Esophagus mucosa (tissue), 1 donor: ENCODE measurements around the gene ACSL6. TPM values are rescaled to one million over a fixed set of nuclear protein-coding genes. Genes with fewer than 3 reads are reported as not detected.

Experiments used
- ATAC-seq: fragments of 200-7000 bp; cut with Tn5 transposase; one replicate; pipeline ENCODE4 v1.9.1; 2020
- total RNA-seq: library from RNA; stranded (reverse); gene quantifications from one replicate; pipeline ENCODE4 v1.2.4, GENCODE V29; 2023
- donor health status: DM: yes; HTN: yes; CAD: no.

The ACSL6 gene
- total RNA-seq, 1 donor from 2014 or later, result 0.08 TPM

DNA sequence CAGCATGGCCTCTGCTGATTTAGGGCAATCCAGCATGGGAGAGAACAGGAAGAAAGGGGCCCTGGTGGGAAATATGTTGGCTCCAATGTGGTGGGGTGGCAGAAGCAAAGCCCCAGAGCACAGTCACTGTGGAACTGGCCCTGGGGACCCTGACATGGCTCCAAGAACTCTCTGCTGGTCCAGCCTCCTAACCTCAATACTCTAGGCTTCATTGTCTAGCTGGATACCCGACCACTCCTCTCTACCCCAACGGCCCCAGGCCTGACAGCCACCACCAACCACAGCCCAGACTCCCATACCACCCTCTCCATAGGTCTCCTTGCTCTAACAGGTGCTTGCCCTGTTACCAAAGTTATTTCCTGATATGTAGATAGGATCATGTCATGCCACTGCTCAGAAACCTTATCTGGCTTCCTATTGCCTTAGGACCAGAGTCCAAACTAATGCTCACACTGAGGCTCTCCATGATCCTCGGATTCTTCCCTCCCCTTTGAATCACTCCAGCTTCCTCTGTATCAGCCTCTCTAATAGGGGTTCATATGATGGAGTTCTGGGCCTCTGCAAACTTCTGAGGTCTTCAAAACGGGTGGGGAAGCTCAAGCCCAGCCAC is 12.9 kb downstream of the ACSL6 start:
- ATAC-seq, result no peak

GRCh38 chr5:131997727-131998117 is 13.7 kb downstream of the ACSL6 start:
- no peak for ATAC-seq

- ATAC-seq, result no peak
Observed at GRCh38 chr5:131997026-131997726, 14.3 kb downstream of the ACSL6 start.

- ATAC-seq, result no peak
Observed at GRCh38 chr5:131996210-131997025, 15.0 kb downstream of the ACSL6 start.

GRCh38 chr5:131994533-131995226 is 16.8 kb downstream of the ACSL6 start:
- ATAC-seq, result no peak

- ATAC-seq, result no peak
Observed at GRCh38 chr5:131994090-131994489, 17.4 kb downstream of the ACSL6 start.

DNA sequence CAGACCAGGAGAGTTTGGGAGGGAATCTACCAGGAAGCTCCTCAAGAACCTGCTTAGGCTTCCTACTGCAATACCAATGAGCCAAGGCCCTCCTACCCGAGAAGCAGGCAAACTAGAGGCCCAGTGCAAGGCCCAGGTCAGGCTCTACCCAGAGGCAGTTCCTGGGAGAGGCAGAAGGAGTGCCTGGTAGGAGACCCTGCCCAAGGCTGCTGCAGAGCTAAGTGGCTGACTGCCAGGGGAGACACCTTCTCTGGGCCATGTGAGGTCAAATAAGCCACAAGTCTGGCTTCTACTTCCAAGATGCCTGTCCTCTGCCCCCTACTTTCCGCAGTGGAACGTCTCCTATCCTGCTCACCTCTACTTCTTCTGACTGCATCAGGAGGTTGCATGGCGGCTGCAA is 17.8 kb downstream of the ACSL6 start:
- ATAC-seq, result no peak

- no peak for ATAC-seq
Observed at GRCh38 chr5:131992370-131992769, 19.1 kb downstream of the ACSL6 start.

- ATAC-seq, result no peak
Observed at GRCh38 chr5:131991593-131992324, 19.7 kb downstream of the ACSL6 start.

DNA sequence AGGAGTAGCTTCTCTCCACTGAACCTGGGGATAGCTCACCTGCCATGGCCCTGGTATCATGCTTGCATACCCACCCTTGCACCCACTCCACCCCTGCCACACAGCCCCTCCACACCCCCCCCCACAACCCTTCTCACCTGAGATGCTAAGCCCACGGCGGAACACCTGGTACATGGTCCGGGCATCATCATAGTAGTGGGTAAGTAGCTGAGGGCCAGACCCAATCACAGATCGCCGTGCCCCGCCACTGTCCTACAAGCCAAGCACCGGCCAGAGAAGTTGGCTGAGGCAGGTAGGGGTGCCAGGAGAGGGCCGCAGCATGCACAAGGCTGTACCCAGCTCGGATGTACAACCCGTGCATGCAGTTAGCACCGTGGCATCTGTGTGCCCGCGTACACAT is 20.7 kb downstream of the ACSL6 start:
- ATAC-seq, result no peak

GRCh38 chr5:131988601-131989000 is 22.9 kb downstream of the ACSL6 start:
- no peak for ATAC-seq

- ATAC-seq, result no peak
Observed at GRCh38 chr5:131987251-131987650, 24.2 kb downstream of the ACSL6 start.

DNA sequence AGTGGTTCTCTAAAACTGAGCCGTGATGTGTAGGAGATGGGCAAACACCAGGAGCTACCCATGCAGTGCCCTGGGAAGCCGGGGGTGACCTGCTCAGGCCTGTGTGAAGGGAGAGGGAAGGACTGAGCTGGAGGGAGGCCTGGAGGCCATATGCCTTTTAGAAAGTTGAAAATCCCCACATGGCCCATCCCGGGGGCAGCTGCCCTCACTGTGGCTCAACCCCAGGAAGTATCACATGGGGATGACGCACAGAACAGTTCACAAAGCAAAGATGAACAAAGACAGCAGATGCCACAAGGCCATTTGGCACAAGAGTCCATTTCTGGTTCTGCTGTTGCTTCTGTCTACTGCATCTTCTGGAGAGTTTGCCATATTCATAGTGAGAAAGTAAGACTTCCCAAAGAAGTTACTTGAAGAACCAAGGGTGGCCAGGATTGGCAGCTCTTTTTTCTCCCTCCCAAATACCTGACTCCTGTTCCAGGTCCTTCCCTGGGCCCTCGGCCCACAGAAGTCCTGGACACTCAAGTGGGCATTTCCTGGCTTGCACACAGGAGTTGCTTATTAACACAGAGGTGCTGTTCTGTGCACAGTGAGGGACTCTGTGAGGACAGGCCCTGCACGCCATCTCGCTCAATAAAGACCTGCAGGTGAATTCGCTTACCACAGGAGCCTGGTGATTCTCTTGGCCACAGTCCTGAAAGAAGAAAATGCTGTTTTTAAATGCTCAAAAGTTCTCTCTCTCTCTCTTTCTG is 25.1 kb downstream of the ACSL6 start:
- no peak for ATAC-seq

- no peak for ATAC-seq
Observed at GRCh38 chr5:131984956-131985665, 26.3 kb downstream of the ACSL6 start.

- ATAC-seq, result no peak
Observed at GRCh38 chr5:131983244-131983771, 28.1 kb downstream of the ACSL6 start.

DNA sequence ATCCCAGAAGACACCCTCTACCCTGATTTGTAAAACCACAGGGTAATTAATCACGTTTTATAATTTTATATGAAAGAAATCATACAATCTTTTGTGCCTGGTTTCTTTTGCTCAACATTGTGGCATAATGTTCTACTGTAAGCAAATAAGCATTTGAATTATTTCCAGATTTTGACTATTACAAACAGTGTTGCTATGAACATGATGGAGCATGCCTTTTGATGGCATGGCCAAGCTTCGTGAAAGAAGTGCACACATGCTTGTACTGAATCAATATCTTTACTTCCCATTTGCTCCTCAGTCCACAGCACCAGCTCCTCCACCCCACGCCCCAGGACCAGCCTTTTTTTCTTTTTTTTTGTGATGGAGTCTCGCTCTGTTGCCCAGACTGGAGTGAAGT is 29.9 kb downstream of the ACSL6 start:
- ATAC-seq, result peak; percentile 39

DNA sequence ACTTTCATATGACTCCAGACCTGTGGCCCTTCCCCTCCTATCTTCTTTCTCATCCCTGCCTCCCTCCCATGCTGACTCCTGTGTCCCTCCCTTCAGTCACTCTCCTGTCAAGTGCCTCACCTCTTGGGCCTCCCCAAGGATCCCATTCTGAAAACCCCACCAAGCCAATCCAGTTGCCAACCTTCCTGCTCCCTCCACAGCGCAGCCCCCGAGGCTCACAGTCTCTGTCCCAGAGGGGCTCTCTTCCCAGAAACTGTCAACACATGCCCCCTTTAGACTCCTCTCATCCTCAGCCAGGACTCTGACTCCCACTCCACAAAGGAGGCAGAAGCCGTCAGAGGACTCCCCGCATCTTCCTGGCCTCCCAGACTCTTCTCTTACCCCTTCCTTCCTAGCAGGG is 30.8 kb downstream of the ACSL6 start:
- no peak for ATAC-seq

DNA sequence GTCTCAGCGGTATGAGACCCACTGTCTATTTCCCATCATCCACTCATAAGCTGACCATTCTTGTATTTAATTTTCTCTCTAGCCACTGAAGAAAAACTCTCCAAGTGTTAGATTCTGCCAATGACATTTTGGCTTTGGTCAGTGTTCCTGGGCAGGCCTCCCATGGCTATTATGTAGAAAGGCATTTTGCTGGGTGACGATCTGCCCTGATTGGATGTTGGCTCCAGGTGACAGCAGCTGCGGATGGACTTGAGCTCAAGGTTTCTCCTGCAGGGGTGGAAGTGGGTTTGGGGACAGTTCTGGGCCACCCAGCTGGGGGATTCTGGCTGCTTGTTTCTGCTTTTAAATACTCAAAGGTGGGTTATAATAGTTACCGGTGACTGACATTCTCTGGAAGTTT is 31.6 kb downstream of the ACSL6 start:
- no peak for ATAC-seq

- ATAC-seq, result no peak
Observed at GRCh38 chr5:131977212-131977604, 34.2 kb downstream of the ACSL6 start.

DNA sequence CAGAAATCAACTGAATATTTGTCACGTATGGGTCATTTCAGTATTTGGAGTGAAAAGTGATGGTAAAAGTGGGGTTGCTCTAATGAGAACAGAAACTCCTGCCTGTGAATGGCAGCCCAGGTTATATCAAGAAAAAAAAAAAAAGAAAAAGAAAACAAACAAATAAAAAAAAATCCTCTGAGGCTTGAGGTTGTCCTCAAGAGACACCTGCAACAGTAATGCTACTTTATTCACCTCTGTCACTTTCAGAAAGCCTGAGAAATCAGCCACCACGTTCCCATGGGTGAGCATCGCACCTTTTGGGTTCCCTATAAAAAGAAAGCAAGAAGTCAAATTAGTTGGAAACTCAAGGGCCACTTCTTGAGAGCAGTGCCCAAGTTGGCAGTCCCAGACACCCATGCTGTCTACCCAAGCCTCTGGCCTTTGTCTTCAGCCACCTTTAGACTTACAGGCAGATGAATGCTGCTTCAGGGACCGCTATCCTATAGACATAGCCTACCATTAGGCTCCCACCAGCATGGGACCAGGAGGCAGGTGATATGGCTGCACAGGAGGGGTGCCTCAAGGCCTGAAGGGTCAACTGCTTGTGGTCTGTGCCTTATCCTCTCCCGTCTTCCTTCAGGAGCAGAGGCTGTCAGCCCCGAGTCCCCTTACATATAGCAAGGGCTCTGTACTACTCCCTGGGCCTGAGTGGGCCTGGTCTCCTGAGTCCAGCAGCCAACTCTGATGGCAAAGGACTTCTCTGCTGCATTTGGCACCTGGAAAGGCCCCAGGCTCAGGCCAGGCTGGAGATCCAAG is 34.8 kb downstream of the ACSL6 start:
- ATAC-seq, result no peak
